ENCODE measurements around the gene TLE7. TPM values are rescaled to one million over a fixed set of nuclear protein-coding genes. Genes with fewer than 3 reads are reported as not detected.

TLE7 gene
- total RNA-seq (2022; extraction: Qiagen RNA extraction; ENCODE audit: low read depth): not detected in 5 replicates

GRCh38 chr16:71442051-71442440 is at the start of gene TLE7:
TSS of gene TLE7 (minus strand) at chr16:71442054. CDS start at chr16:71433324, 8,730 bp downstream.

DNA sequence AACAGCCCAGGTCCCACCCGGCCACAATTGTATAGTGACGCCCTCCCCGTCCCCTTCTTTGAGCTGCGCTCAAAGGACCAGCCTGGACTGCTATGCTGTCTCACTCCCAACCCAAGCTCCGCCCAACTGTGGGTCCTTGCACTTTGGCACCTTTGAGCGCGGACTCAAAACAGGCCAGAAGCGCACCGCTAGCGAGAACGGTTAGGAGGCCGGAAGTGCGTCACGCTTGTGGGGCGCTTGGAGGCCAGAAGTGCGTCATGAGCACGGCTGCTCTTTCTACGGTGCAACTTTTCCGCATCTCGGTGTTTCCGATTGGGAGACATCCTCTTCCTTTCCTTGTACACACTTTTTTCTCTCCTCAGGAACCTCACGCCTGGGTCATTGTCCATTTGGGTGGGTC is 47.3 kb upstream of the TLE7 start, which contains the start of gene ZNF19:
Gene ZNF19 (minus strand): TSS at position 203 of the 400 bp plus-strand sequence. CDS start 7,210 bp downstream, outside the sequence.

GRCh38 chr16:71461686-71462648 is 20.1 kb upstream of the TLE7 start, which contains the start of gene ZNF23:
TSS of gene ZNF23 (minus strand) at chr16:71462247. CDS start at chr16:71456796, 5,451 bp downstream.

Other genes with a start within 250 kb of the TLE7 start
- gene HYDIN, start 211.3 kb downstream of the TLE7 start, total RNA-seq (2022; extraction: Qiagen RNA extraction; ENCODE audit: low read depth): 0.23 to 0.47 TPM (median 0.36 TPM) in 5 replicates
- gene CMTR2, start 152.7 kb downstream of the TLE7 start, total RNA-seq (2022; extraction: Qiagen RNA extraction; ENCODE audit: low read depth): 5.2 to 14.7 TPM (median 13.6 TPM) in 5 replicates
- gene CALB2, start 83.3 kb downstream of the TLE7 start, total RNA-seq (2022; extraction: Qiagen RNA extraction; ENCODE audit: low read depth): 6.7 to 9.8 TPM (median 7.3 TPM) in 5 replicates
- gene ZNF23, start 20.2 kb upstream of the TLE7 start, total RNA-seq (2022; extraction: Qiagen RNA extraction; ENCODE audit: low read depth): 4.5 to 8.2 TPM (median 5.1 TPM) in 5 replicates
- 1.6 to 3.9 TPM (median 1.8 TPM) in 5 replicates for gene ZNF19, start 47.3 kb upstream of the TLE7 start, total RNA-seq (2022; extraction: Qiagen RNA extraction; ENCODE audit: low read depth)
- 0.05 to 0.08 TPM in 2 of 5 replicates, not detected in the others for gene CHST4, start 84.4 kb upstream of the TLE7 start, total RNA-seq (2022; extraction: Qiagen RNA extraction; ENCODE audit: low read depth)
- gene TAT, start 135.0 kb upstream of the TLE7 start, total RNA-seq (2022; extraction: Qiagen RNA extraction; ENCODE audit: low read depth): 0.03 to 0.06 TPM in 2 of 5 replicates, not detected in the others
- 0.20 to 0.61 TPM (median 0.22 TPM) in 5 replicates for gene MARVELD3, start 184.1 kb upstream of the TLE7 start, total RNA-seq (2022; extraction: Qiagen RNA extraction; ENCODE audit: low read depth)

Data from A549 treated with RU486 at 1 μM for 4 hours (cell line).